Measurements from ENCODE around the gene REC114. TPM values are rescaled to one million over a fixed set of nuclear protein-coding genes. Genes with fewer than 3 reads are reported as not detected.

Gene REC114, protein sequence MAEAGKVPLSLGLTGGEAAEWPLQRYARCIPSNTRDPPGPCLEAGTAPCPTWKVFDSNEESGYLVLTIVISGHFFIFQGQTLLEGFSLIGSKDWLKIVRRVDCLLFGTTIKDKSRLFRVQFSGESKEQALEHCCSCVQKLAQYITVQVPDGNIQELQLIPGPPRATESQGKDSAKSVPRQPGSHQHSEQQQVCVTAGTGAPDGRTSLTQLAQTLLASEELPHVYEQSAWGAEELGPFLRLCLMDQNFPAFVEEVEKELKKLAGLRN
- not detected in 2 replicates for total RNA-seq (2011; cell fraction: chromatin; rRNA removed; ENCODE audit: low replicate concordance)
- not detected in 2 replicates for total RNA-seq (2011; cell fraction: nucleolus; rRNA removed)
- total RNA-seq (2011; cell fraction: nucleoplasm; rRNA removed), result not detected in 2 replicates
- total RNA-seq (2014; rRNA removed), result 0.20 TPM in 1 of 2 replicates, not detected in the other
- not detected in 2 replicates for total RNA-seq (2014; rRNA removed; fragmentation: Illumina TruSeq; extraction: Trizol)
- total RNA-seq (2015; rRNA removed; fragmentation: Illumina TruSeq; extraction: Trizol), result not detected in 2 replicates
- 0.20 TPM in 1 of 2 replicates, not detected in the other for total RNA-seq (2021)
- polyA plus RNA-seq (2011; rRNA removed), result not detected in 2 replicates
- not detected in 2 replicates for polyA plus RNA-seq (2011; cell fraction: cytosol; rRNA removed)
- polyA plus RNA-seq (2011; cell fraction: nucleus; rRNA removed), result not detected in 2 replicates
- polyA plus RNA-seq (2012), result 0.13 and 0.78 TPM in 2 replicates
- not detected in 2 replicates for polyA plus RNA-seq (2014; fragmentation: Illumina TruSeq; extraction: Trizol)
- under 1 TPM; 0.07 to 0.24 TPM for polyA plus RNA-seq (2014; fragmentation: Nextera tagmentation; extraction: Ambion mirVana)
- not detected in 2 replicates for polyA plus RNA-seq (2014; rRNA removed)
- polyA minus RNA-seq (2011; rRNA and poly(A)+ RNA removed), result not detected in 2 replicates
- polyA minus RNA-seq (2011; cell fraction: cytosol; rRNA and poly(A)+ RNA removed), result not detected in 2 replicates
- not detected in 2 replicates for polyA minus RNA-seq (2011; cell fraction: nucleus; rRNA and poly(A)+ RNA removed)
- Bru-seq, nascent RNA, result percentile 9 among the genes with signal in this experiment
- BruChase-seq, experiment 1, labeled RNA remaining after a 2-hour chase, result percentile 10 among the genes with signal in this experiment
- BruChase-seq, experiment 2, labeled RNA remaining after a 6-hour chase, result percentile 10 among the genes with signal in this experiment
- long read RNA-seq, experiment 1, partial matches to known transcripts, result 0 of 1 reads
- long read RNA-seq, experiment 1, other reads (novel, unspliced or antisense), result 1 of 1 reads
- long read RNA-seq, experiment 2, result 0 reads
- long read RNA-seq, experiment 3, result 0 reads

- FAIRE-seq, result no peak
- intact Hi-C loops (cut with micrococcal nuclease) (no loop called here), in situ Hi-C loops (cut with MboI) (no loop called here)
- TF ChIP-seq SMAD3 (CRISPR knock-in tag; conservative IDR thresholded peaks at IDR 0.05) (no peak), CXXC5 (CRISPR knock-in tag; IDR thresholded peaks at IDR 0.05) (peak; percentile 39), MTA2 (IDR thresholded peaks at IDR 0.05; ENCODE audit: low read depth) (no peak), PBX2 (CRISPR knock-in tag; IDR thresholded peaks at IDR 0.05; ENCODE audit: low read depth) (no peak), PBX2 (tag; conservative IDR thresholded peaks at IDR 0.05; ENCODE audit: low read depth) (0 out of 2 replicates have a peak, but pooled peaks have one; percentile 8), BCOR (IDR thresholded peaks at IDR 0.05) (no peak), RBFOX2 (IDR thresholded peaks at IDR 0.05; ENCODE audit: low read depth, low read length) (0 out of 2 replicates have a peak, but pooled peaks have one; percentile 20)
- TF ChIP-seq, protein P1, sequence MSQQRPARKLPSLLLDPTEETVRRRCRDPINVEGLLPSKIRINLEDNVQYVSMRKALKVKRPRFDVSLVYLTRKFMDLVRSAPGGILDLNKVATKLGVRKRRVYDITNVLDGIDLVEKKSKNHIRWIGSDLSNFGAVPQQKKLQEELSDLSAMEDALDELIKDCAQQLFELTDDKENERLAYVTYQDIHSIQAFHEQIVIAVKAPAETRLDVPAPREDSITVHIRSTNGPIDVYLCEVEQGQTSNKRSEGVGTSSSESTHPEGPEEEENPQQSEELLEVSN (IDR thresholded peaks at IDR 0.05; ENCODE audit: borderline replicate concordance in 1 of 2, extremely low read depth in 1 of 2, insufficient read depth in 1 of 2, insufficient read length in 1 of 2, low read depth in 1 of 2, low read length in 1 of 2, poor library complexity in 1 of 2, severe bottlenecking in 1 of 2), result peak in 1 of 2 experiments; percentile 42
- TF ChIP-seq, protein P2, sequence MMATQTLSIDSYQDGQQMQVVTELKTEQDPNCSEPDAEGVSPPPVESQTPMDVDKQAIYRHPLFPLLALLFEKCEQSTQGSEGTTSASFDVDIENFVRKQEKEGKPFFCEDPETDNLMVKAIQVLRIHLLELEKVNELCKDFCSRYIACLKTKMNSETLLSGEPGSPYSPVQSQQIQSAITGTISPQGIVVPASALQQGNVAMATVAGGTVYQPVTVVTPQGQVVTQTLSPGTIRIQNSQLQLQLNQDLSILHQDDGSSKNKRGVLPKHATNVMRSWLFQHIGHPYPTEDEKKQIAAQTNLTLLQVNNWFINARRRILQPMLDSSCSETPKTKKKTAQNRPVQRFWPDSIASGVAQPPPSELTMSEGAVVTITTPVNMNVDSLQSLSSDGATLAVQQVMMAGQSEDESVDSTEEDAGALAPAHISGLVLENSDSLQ (IDR thresholded peaks at IDR 0.05), result peak; percentile 70; the same call in 1 of the 2 replicates
- ATAC-seq, result peak; percentile 79
- H3K79me2 ChIP-seq (ENCODE audit: control insufficient read depth, insufficient read depth, low read length), result no peaks in the 10 kb centered on the region
- no peaks in the 10 kb centered on the region for H3K36me3 ChIP-seq (ENCODE audit: control insufficient read depth, insufficient read depth, low read length)
- 17% methylated on average over 18 of the region's 22 CpGs for WGBS (ENCODE audit: insufficient coverage, low coverage, missing lambda C conversion rate)
- no peaks in the 10 kb centered on the region for H4K20me1 ChIP-seq (replicated peaks; ENCODE audit: control insufficient read depth, insufficient read depth, low read length)
- DNase-seq (ENCODE audit: extremely low read depth in 1 of 4, low spot score in 3 of 4), result peak; percentile 17 to 38 (median 23)
- H3K9ac ChIP-seq (ENCODE audit: insufficient read depth in 1 of 2, low read depth in 2 of 2, low read length in 2 of 2), result no peak within 1 kb of the TSS
- H3K4me1 ChIP-seq (replicated peaks in 1 of 2; ENCODE audit: control insufficient read depth in 2 of 2, insufficient read depth in 2 of 2, low read length in 2 of 2), result peaks cover 0 to 6% of the 10 kb centered on the region in 2 experiments; a peak in 3 of 5 replicates
- H3K4me2 ChIP-seq (ENCODE audit: insufficient read depth, low read length), result peak within 1 kb of the TSS; percentile 25
- ChIA-PET CTCF (ENCODE audit: low intra/inter-chr PET ratio) (no interaction called here), POLR2A (no interaction called here)
- no TSS peak for BruUV-seq (replicated peaks)
- H3K4me3 ChIP-seq, result no peak within 1 kb of the TSS
- no peaks in the 10 kb centered on the region for H3K9me1 ChIP-seq (ENCODE audit: control insufficient read depth, insufficient read depth, low read length)
- H3K27me3 ChIP-seq (ENCODE audit: control insufficient read depth in 2 of 2, insufficient read depth in 2 of 2, low read length in 2 of 2), result peaks cover 20 to 34% of the 10 kb centered on the region in 2 experiments
- H3K9me3 ChIP-seq (replicated peaks; ENCODE audit: control insufficient read depth, insufficient read depth, low read depth, low read length), result no peaks in the 10 kb centered on the region; the same call in 1 of the 2 replicates
- H2AFZ ChIP-seq (ENCODE audit: low read depth, low read length), result peak within 1 kb of the TSS; percentile 63; the same call in 1 of the 2 replicates
- H3K27ac ChIP-seq (ENCODE audit: extremely low read depth, low read depth, low read length), result no peak within 1 kb of the TSS
These were observed at the start of gene REC114 for GRCh38 chr15:73442968-73443367. REC114 (plus strand) TSS chr15:73443164; CDS start chr15:73443186, 22 bp downstream.

Data from K562 (cell line).